RWPE2 (cell line): ENCODE data around the gene NADK2.

ENCODE experiments used
- ATAC-seq: fragments of 200-7000 bp; cut with Tn5 transposase; 3 replicates; pipeline ENCODE4 v1.9.1; 2021; ENCODE audit warnings: low read depth
- DNase-seq: peaks from one replicate; pipeline ENCODE4 v3.0.0-alpha.2; 2020; ENCODE audit warnings: low spot score
- H3K27ac ChIP-seq: fragments of 450-650 bp; 2 replicates; pipeline ENCODE4 v1.5.1; 2017; ENCODE audit warnings: mild to moderate bottlenecking; ENCODE audit not compliant: poor library complexity, severe bottlenecking
- H3K27me3 ChIP-seq: fragments of 250-450 bp; sonication (Bioruptor Pico); 2 replicates; pipeline ENCODE4 v1.5.1; 2021; ENCODE audit warnings: mild to moderate bottlenecking, moderate library complexity; ENCODE audit not compliant: insufficient read depth, poor library complexity, severe bottlenecking
- H3K36me3 ChIP-seq: fragments of 250-450 bp; sonication (Bioruptor Pico); 2 replicates; pipeline ENCODE4 v1.5.1; 2020; ENCODE audit warnings: low read depth, mild to moderate bottlenecking, moderate library complexity
- H3K4me1 ChIP-seq: fragments of 250-450 bp; sonication (Bioruptor Pico); 2 replicates; pipeline ENCODE4 v1.5.1; 2021; ENCODE audit warnings: mild to moderate bottlenecking, moderate library complexity; ENCODE audit not compliant: insufficient read depth, poor library complexity, severe bottlenecking
- H3K4me3 ChIP-seq: fragments of 250-450 bp; sonication (Bioruptor Pico); 2 replicates; pipeline ENCODE4 v1.5.1; 2021; ENCODE audit warnings: mild to moderate bottlenecking, moderate library complexity; ENCODE audit not compliant: severe bottlenecking
- H3K9me3 ChIP-seq: fragments of 250-450 bp; sonication (Bioruptor Pico); 2 replicates; pipeline ENCODE4 v1.5.1; 2021; ENCODE audit warnings: mild to moderate bottlenecking, moderate library complexity; ENCODE audit not compliant: severe bottlenecking
- CTCF ChIP-seq: fragments of 450-650 bp; IDR thresholded peaks from one replicate; pipeline ENCODE4 v1.5.1; 2017; ENCODE audit warnings: mild to moderate bottlenecking, moderate library complexity; ENCODE audit not compliant: poor library complexity, severe bottlenecking

NADK2 gene

DNA sequence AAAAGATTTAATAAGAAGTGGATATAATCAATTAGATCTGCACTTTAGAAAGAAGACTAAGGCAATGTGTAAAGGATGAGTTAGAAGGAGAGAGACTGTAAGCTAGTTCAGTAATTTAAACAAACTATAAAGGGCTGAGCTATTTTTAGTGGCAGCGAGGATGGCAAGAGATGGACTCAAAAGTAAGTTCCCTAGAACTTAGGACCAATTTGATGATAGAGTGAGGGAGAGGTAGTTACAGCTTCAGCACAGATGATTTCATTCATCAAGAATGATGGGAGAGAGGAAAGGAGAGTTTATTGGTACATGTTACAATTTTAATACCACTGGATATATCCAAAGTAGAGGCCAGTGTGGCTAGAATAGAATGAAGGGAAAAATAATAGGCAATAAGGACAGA lies 19.1 kb downstream of the NADK2 start:
- TF ChIP-seq CTCF = no peak
- H3K9me3 ChIP-seq = no peaks in the 10 kb centered on the region
- DNase-seq (no peak), ATAC-seq (no peak)
- no peak overlapping the region for H3K4me3 ChIP-seq
- no peaks in the 10 kb centered on the region for H3K27me3 ChIP-seq
- H3K4me1 ChIP-seq = peaks cover 9% of the 10 kb centered on the region
- peaks cover 57% of the 10 kb centered on the region for H3K36me3 ChIP-seq
- no peak overlapping the region for H3K27ac ChIP-seq

DNA sequence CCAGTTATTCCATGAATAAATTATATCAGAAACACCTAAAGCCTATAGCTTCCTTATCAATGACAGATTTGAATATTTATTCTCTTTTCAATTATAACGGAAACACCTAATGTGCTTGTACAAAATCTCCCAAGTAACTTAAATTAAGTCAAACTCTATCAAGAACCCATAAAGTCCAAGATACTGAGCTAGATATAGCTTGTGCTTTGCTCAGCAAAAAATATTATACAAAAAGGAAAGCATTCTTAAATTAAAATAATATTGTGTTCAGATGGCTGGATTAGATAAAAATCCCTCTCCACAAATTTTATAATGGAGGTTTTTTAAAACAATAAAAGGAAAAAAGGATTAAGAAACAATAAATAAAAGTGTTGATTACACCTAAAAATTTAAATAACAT lies 23.7 kb downstream of the NADK2 start:
- ATAC-seq (no peak), DNase-seq (no peak)
- TF ChIP-seq CTCF = no peak
- peaks cover 60% of the 10 kb centered on the region for H3K36me3 ChIP-seq
- H3K4me3 ChIP-seq = no peak overlapping the region
- H3K9me3 ChIP-seq = no peaks in the 10 kb centered on the region
- no peaks in the 10 kb centered on the region for H3K4me1 ChIP-seq
- H3K27ac ChIP-seq = no peak overlapping the region
- H3K27me3 ChIP-seq = no peaks in the 10 kb centered on the region

DNA sequence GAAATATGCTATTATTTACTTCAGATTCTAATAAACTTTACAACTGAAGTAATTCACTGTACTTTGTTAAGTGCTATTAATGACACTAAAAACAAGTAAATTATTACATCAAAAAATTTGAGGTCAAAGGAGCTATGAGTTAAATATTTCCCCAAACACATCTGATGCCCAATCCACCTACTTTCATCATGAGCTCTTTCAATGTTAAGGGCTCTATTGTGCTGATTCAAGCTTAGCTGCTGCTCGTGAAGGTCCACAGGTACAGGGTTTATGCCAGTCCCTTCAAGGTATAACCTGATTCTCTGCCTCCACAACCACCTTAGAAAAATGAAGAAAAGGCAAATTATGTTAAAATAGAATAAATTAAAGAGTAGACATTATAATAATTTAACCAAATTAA lies 24.2 kb downstream of the NADK2 start:
- Histone ChIP-seq H3K36me3 (peaks cover 60% of the 10 kb centered on the region), H3K27me3 (no peaks in the 10 kb centered on the region), H3K4me3 (no peak overlapping the region), H3K27ac (no peak overlapping the region), H3K9me3 (no peaks in the 10 kb centered on the region), H3K4me1 (no peaks in the 10 kb centered on the region)
- DNase-seq = no peak
- TF ChIP-seq CTCF = no peak
- no peak for ATAC-seq

DNA sequence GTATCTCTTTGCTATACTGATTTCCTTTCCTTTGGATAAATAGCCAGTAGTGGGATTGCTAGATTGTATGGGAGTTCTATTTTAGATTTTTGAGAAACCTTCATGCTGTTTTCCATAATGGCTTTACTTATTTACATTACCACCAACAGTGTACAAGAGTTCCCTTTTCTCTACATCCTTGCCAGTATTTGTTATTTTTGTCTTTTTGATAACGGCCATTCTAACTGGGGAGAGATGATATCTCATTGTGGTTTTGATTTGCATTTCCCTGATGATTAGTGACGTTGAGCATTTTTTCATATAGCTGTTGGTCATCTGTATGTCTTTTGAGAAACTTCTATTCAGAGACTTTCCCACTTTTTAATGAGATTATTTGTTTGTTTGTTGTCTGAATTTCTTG lies 25.8 kb downstream of the NADK2 start:
- Histone ChIP-seq H3K4me3 (no peak overlapping the region), H3K36me3 (peaks cover 57% of the 10 kb centered on the region)
- no peak for ATAC-seq

GRCh38 chr5:36214436-36214835 lies 27.3 kb downstream of the NADK2 start:
- Histone ChIP-seq H3K4me1 (peaks cover 7% of the 10 kb centered on the region), H3K4me3 (no peak overlapping the region), H3K36me3 (peaks cover 46% of the 10 kb centered on the region), H3K27me3 (no peaks in the 10 kb centered on the region), H3K9me3 (no peaks in the 10 kb centered on the region), H3K27ac (no peak overlapping the region)
- DNase-seq (no peak), ATAC-seq (no peak)
- no peak for TF ChIP-seq CTCF

More for the DNA sequence above, 25.8 kb downstream of the NADK2 start:
- DNase-seq = no peak
- no peaks in the 10 kb centered on the region for H3K9me3 ChIP-seq
- H3K4me1 ChIP-seq = no peaks in the 10 kb centered on the region
- no peak for TF ChIP-seq CTCF
- no peaks in the 10 kb centered on the region for H3K27me3 ChIP-seq
- no peak overlapping the region for H3K27ac ChIP-seq
